RWPE1 (cell line): Measurements from ENCODE around the gene PDCD1.

Experiments
- CTCF ChIA-PET: fragments of 350-600 bp; sonication (Branson Sonifier 250); formaldehyde crosslinking; extraction: SDS; loops from one replicate; lab custom pipeline; 2021; lab: Yijun Ruan, JAX
- POLR2A ChIA-PET: fragments of 400-600 bp; formaldehyde crosslinking; extraction: SDS; loops from one replicate; lab custom pipeline; 2020; ENCODE audit warnings: antibody characterized with exemption; ENCODE audit not compliant: low non-redundant PET; lab: Yijun Ruan, JAX
- DNase-seq: peaks from one replicate; pipeline ENCODE4 v3.0.0; 2012; ENCODE audit warnings: low spot score
- H3K27ac ChIP-seq: fragments of 450-650 bp; 2 replicates; pipeline ENCODE4 v1.5.1; 2017
- TF ChIP-seq, protein P1 (sequence below): fragments of 450-650 bp; conservative IDR thresholded peaks from 2 replicates; pipeline ENCODE4 v1.5.1; 2017; ENCODE audit warnings: low read depth, mild to moderate bottlenecking

PDCD1 gene

DNA sequence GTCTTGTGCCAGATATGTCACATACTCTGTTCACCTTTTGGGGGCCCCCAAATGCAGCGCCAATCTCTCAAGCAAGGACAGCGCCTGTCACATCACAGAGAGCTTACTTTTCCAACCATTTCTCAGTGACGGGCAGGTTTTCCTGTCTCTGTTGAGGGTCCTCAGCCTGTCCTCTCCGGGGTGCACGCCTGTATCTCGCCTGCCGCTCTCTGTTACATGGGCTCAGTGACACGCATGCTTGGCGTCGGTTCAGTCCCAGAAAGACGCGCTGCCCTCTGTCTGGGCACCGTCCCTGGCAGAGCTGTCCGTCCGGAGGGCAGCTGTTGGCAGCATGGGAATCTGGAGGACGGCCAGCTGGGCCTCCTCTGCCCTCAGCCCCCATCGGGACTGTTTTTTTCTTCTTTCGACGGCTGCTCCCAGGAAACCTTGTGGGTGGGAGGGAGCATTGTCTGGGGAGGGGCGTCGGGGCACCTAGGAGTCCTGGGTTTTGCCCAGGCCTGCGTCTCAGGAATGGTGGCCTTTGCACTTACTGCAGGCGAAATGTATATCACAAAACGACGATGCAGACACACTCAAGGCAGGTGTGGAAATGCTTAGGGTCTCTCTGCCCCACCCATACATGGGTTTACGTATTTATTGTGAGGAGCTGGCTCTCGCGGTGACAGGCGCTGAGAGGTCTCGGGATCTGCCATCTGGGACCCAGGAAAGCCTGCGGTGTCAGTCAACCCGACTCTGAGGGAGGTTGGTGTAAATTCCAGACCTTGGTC lies 41.7 kb upstream of the PDCD1 start:
- ChIA-PET POLR2A (no interaction called here), CTCF (interaction anchor here (0.6 kb wide), 1 partner anchor 19 kb away, joined by 4 read pairs; no protein-coding TSS in a partner anchor)
- H3K27ac ChIP-seq = peak overlapping the region; percentile 80
- TF ChIP-seq, protein P1, sequence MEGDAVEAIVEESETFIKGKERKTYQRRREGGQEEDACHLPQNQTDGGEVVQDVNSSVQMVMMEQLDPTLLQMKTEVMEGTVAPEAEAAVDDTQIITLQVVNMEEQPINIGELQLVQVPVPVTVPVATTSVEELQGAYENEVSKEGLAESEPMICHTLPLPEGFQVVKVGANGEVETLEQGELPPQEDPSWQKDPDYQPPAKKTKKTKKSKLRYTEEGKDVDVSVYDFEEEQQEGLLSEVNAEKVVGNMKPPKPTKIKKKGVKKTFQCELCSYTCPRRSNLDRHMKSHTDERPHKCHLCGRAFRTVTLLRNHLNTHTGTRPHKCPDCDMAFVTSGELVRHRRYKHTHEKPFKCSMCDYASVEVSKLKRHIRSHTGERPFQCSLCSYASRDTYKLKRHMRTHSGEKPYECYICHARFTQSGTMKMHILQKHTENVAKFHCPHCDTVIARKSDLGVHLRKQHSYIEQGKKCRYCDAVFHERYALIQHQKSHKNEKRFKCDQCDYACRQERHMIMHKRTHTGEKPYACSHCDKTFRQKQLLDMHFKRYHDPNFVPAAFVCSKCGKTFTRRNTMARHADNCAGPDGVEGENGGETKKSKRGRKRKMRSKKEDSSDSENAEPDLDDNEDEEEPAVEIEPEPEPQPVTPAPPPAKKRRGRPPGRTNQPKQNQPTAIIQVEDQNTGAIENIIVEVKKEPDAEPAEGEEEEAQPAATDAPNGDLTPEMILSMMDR = no peak
- no peak for DNase-seq

DNA sequence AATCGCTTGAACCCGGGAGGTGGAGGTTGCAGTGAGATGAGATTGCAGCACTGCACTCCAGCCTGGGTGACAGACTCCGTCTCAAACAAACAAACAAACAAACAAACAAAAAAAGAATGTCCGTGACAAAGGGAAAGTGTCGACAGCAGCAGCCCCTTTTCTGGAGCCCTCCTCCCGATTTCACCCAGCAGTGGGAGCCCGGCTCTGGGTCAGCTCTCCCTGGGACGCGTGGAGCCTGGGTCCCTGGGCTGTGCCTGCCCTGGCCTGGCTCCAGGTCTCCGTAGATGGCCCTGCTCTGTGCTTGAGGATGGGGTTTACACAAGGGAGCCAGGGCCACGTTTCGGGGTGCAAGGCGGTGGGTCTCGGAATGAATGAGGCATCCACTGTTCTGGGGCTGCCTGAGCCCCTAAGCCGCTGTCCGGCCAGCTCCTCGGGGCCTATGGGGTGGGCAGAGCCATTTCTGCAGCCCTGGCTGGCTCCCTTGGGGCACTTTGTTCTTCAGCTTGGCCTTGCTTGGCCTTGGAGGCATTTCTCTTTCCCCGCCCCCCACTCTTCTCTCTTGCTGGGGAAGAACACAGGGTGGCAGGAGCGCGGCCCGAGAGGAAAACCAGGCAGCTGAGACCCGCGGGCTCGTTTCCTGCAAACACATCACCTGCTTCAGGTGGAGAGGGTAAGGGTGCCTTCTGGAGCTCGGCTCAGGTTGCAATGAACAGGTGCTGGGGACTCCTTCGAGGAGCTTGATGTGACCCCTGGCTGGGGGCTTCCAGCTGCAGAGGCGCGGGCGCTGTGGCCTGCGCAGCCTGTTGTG lies 40.0 kb upstream of the PDCD1 start:
- CTCF ChIA-PET = no interaction called here
- POLR2A ChIA-PET = no interaction called here
- TF ChIP-seq, protein P1 = no peak
- peak overlapping the region; percentile 32 for H3K27ac ChIP-seq
- DNase-seq = no peak

DNA sequence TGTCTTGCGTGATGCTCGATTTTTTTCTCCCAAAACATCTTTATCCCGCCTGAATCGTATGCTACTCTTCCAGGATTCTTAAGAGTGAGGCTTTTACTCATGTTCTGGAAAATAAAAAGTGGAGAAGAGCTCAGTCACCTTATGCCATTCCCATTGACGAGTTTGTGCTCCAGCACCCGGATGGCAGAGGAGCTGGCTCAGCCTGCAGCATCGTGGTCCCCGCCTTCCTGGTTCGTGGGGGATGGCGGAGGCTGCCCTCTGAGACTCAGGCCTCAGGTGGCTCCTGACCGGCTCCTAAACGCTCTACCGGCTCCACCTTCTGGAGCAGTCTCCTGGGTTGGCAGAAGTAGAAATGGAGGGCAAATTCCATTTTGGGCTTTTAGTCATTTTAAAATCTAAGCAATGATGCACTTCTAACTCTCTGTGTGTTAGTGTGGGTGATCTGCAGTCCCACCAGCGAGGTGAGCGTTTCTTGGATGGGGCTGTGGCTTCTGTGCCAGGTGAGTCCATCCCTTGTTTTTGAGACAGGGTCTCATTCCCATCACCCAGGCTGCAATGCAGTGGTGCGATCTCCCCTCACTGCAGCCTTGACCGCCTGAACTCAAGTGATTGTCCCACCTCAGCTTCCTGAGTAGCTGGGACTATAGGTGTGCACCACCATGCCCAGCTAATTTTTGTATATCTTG lies 38.7 kb upstream of the PDCD1 start:
- ChIA-PET CTCF (no interaction called here), POLR2A (no interaction called here)
- no peak for DNase-seq

DNA sequence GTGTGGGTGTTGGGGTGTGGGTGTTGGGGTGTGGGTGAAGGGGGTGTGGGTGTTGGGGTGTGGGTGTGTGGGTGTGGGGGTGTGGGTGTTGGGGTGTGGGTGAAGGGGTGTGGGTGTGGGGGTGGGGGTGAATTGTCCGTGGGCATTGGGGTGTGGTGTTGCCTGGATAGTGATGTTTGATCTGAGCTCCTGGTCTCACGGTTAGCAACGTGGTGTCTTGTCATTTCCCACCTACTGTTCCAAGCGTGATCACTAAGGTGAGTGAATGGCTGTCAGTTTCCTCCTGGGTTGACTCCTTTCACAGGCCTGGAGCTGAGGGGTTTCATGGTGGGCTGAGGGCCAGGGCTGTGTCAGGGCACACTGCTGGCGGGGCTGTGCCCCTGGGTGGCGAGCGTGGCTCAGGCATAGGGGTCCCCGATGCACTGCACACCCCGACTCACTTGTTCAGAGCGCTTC lies 38.1 kb upstream of the PDCD1 start:
- POLR2A ChIA-PET = no interaction called here
- peak overlapping the region; percentile 32 for H3K27ac ChIP-seq
- TF ChIP-seq, protein P1 = no peak
- CTCF ChIA-PET = no interaction called here
- DNase-seq = no peak

More for the DNA sequence above, 38.7 kb upstream of the PDCD1 start:
- peak overlapping the region; percentile 32 for H3K27ac ChIP-seq
- TF ChIP-seq, protein P1 = no peak

DNA sequence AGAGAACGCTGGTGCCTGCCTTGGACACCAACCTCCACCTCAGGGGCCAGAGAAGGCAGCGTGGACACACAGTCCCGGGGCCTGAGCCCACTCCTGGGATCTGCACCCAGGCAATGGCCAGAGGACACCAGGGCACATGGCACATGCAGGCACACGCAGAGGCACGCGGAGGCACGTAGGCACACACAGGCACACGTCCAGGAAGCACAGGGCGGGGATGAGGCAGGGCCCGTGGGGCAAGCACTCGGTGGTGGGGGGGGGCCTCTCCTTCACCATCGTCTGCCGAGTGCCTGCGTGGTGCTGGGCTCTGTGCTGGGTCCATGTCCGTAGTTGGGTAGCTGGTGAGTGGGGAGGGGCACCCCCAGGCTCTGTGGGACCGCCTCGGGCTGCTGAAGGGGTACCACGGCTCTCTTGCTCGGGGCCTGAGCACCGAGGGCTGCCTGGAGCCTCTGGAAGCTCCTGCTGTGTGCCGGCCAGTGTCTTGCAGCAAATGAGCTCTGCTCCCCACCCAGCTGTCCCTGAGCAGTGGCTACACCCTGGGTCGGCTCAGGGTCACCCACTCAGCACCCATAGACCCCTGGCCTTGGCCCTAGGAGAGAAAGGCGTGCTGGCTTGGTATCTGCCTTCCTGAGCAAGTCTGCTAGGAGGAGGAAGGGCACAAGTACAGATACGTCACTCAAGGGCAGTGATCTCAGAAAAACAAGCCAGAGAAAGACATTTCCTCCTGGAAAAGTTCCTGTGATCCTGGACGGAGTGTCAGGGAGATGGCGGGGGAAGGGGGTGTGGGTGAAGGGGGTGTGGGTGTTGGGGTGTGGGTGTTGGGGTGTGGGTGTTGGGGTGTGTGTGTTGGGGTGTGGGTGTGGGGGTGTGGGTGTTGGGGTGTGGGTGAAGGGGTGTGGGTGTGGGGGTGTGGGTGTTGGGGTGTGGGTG lies 37.3 kb upstream of the PDCD1 start:
- ChIA-PET CTCF (no interaction called here), POLR2A (no interaction called here)
- DNase-seq = peak; percentile 13
- peak overlapping the region; percentile 64 for H3K27ac ChIP-seq
- TF ChIP-seq, protein P1 = no peak
